GM19455 (cell line): Measurements from ENCODE around the gene MIDN.
A peak's percentile ranks its signal among the peaks of the same experiment; 100 is the strongest.

Experiments used
- ATAC-seq: cut with Tn5 transposase; IDR thresholded peaks from one replicate; pipeline ENCODE4 v1.9.1; 2021; ENCODE audit not compliant: unreplicated experiment

Gene MIDN

GRCh38 chr19:1257475-1258162 is 9.2 kb downstream of the MIDN start:
- ATAC-seq = no peak

GRCh38 chr19:1258163-1258492 is 9.7 kb downstream of the MIDN start:
- no peak for ATAC-seq

GRCh38 chr19:1258707-1259205 is 10.4 kb downstream of the MIDN start:
- ATAC-seq = no peak

GRCh38 chr19:1259206-1259875 is 11.0 kb downstream of the MIDN start:
- ATAC-seq = no peak

- ATAC-seq = peak; percentile 6
Measured at GRCh38 chr19:1259876-1260748, 11.7 kb downstream of the MIDN start.

- peak; percentile 50 for ATAC-seq
Measured at GRCh38 chr19:1260749-1261537, 12.6 kb downstream of the MIDN start.

- ATAC-seq = no peak
Measured at GRCh38 chr19:1261538-1261797, 13.1 kb downstream of the MIDN start.

- no peak for ATAC-seq
Measured at GRCh38 chr19:1261798-1262622, 13.6 kb downstream of the MIDN start.

- ATAC-seq = no peak
Measured at GRCh38 chr19:1262623-1263123, 14.3 kb downstream of the MIDN start.

- ATAC-seq = no peak
Measured at GRCh38 chr19:1263188-1263587, 14.8 kb downstream of the MIDN start.

GRCh38 chr19:1264801-1265614 is 16.6 kb downstream of the MIDN start:
- ATAC-seq = no peak

- no peak for ATAC-seq
Measured at GRCh38 chr19:1265615-1266128, 17.3 kb downstream of the MIDN start.

GRCh38 chr19:1266129-1266915 is 17.9 kb downstream of the MIDN start:
- peak; percentile 31 for ATAC-seq

- ATAC-seq = peak; percentile 23
Measured at GRCh38 chr19:1266916-1267476, 18.6 kb downstream of the MIDN start.

GRCh38 chr19:1267477-1268225 is 19.3 kb downstream of the MIDN start:
- no peak for ATAC-seq

GRCh38 chr19:1268226-1269064 is 20.1 kb downstream of the MIDN start:
- ATAC-seq = no peak
